WI38 (cell line): ENCODE results near the gene RFPL1.

ENCODE experiments used
- H3K4me3 ChIP-seq: 2 replicates; pipeline ENCODE4 v1.5.1; 2011; ENCODE audit warnings: low read depth, mild to moderate bottlenecking, control low read depth, low read length
- CTCF ChIP-seq: IDR thresholded peaks from 2 replicates; pipeline ENCODE4 v1.5.1; 2012; ENCODE audit warnings: low read depth, mild to moderate bottlenecking, control low read depth, low read length

RFPL1 gene

GRCh38 chr22:29478326-29479276, 40.2 kb downstream of the RFPL1 start:
- TF ChIP-seq CTCF, result no peak

GRCh38 chr22:29479417-29480261, 41.3 kb downstream of the RFPL1 start, which contains the start of gene NEFH:
TSS of gene NEFH (plus strand) at chr22:29480218. CDS start at chr22:29480263, 45 bp downstream.
- no peak for TF ChIP-seq CTCF
- H3K4me3 ChIP-seq, result no peak within 1 kb of the TSS

More at GRCh38 chr22:29478326-29479276, 40.2 kb downstream of the RFPL1 start:
- H3K4me3 ChIP-seq, result no peak overlapping the region

GRCh38 chr22:29480262-29480511, 41.8 kb downstream of the RFPL1 start:
- H3K4me3 ChIP-seq, result no peak overlapping the region
- TF ChIP-seq CTCF, result no peak

- no peak for TF ChIP-seq CTCF
- H3K4me3 ChIP-seq, result no peak overlapping the region
Measured at GRCh38 chr22:29480512-29481264, 42.3 kb downstream of the RFPL1 start.

GRCh38 chr22:29481265-29482000, 43.0 kb downstream of the RFPL1 start:
- H3K4me3 ChIP-seq, result no peak overlapping the region
- TF ChIP-seq CTCF, result no peak

- no peak overlapping the region for H3K4me3 ChIP-seq
- no peak for TF ChIP-seq CTCF
Measured at GRCh38 chr22:29482253-29482652, 43.9 kb downstream of the RFPL1 start.
